ENCODE data around the gene RAB40C.

The RAB40C gene

DNA sequence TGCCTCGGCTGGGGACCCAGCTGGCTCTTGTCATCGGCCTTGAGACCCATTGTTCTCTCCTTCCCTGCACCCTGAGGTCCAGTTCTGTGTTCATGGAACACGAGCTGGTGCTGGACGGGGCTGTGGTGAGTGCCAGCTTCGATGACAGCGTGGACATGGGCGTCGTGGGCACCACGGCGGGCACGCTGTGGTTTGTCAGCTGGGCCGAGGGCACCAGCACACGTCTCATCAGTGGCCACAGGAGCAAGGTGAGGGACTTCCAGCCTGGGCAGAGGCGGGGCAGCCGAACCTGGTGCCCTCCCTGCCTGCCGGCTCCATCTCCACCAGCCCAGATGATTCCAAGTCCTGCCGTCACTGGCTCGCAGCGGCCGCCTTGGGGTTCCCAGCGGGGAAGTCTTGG is 72.7 kb downstream of the RAB40C start:
- Histone ChIP-seq H3K4me3 (replicated peaks; ENCODE audit: insufficient read depth, low read length) (no peak overlapping the region), H3K27ac (replicated peaks) (no peak overlapping the region), H3K27me3 (ENCODE audit: insufficient read depth, poor library complexity, severe bottlenecking) (no peaks in the 10 kb centered on the region)
- no peak for DNase-seq (ENCODE audit: low read depth in 1 of 2, low spot score in 1 of 2)
- TF ChIP-seq POLR2AphosphoS5 (IDR thresholded peaks at IDR 0.05; ENCODE audit: low read depth), result no peak
- TF ChIP-seq, protein P1, sequence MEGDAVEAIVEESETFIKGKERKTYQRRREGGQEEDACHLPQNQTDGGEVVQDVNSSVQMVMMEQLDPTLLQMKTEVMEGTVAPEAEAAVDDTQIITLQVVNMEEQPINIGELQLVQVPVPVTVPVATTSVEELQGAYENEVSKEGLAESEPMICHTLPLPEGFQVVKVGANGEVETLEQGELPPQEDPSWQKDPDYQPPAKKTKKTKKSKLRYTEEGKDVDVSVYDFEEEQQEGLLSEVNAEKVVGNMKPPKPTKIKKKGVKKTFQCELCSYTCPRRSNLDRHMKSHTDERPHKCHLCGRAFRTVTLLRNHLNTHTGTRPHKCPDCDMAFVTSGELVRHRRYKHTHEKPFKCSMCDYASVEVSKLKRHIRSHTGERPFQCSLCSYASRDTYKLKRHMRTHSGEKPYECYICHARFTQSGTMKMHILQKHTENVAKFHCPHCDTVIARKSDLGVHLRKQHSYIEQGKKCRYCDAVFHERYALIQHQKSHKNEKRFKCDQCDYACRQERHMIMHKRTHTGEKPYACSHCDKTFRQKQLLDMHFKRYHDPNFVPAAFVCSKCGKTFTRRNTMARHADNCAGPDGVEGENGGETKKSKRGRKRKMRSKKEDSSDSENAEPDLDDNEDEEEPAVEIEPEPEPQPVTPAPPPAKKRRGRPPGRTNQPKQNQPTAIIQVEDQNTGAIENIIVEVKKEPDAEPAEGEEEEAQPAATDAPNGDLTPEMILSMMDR (IDR thresholded peaks at IDR 0.05; ENCODE audit: insufficient read depth, low read length), result no peak
- TF ChIP-seq GABPA (IDR thresholded peaks at IDR 0.05; ENCODE audit: low read depth), result no peak
- TF ChIP-seq, protein P2, sequence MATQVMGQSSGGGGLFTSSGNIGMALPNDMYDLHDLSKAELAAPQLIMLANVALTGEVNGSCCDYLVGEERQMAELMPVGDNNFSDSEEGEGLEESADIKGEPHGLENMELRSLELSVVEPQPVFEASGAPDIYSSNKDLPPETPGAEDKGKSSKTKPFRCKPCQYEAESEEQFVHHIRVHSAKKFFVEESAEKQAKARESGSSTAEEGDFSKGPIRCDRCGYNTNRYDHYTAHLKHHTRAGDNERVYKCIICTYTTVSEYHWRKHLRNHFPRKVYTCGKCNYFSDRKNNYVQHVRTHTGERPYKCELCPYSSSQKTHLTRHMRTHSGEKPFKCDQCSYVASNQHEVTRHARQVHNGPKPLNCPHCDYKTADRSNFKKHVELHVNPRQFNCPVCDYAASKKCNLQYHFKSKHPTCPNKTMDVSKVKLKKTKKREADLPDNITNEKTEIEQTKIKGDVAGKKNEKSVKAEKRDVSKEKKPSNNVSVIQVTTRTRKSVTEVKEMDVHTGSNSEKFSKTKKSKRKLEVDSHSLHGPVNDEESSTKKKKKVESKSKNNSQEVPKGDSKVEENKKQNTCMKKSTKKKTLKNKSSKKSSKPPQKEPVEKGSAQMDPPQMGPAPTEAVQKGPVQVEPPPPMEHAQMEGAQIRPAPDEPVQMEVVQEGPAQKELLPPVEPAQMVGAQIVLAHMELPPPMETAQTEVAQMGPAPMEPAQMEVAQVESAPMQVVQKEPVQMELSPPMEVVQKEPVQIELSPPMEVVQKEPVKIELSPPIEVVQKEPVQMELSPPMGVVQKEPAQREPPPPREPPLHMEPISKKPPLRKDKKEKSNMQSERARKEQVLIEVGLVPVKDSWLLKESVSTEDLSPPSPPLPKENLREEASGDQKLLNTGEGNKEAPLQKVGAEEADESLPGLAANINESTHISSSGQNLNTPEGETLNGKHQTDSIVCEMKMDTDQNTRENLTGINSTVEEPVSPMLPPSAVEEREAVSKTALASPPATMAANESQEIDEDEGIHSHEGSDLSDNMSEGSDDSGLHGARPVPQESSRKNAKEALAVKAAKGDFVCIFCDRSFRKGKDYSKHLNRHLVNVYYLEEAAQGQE (IDR thresholded peaks at IDR 0.05; ENCODE audit: insufficient replicate concordance, low read depth), result no peak
- no peak for TF ChIP-seq SPI1 (IDR thresholded peaks at IDR 0.05; ENCODE audit: borderline replicate concordance, low read depth)

DNA sequence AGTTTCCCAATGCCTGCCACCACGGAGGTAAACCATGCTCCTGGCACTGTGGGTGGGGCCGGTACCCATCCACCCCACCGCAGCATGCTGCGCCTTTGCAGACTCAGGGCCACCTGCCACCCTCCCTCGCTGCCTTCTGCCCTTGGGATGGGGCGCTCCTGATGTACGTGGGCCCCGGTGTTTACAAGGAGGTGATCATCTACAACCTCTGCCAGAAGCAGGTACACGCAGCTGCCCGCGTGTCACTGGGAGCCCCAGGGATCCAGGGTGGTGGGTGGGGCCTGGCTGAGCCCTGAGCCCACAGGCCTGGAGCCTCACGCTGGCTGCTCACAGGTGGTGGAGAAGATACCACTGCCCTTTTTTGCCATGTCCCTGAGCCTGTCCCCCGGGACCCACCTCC is 76.7 kb downstream of the RAB40C start:
- DNase-seq (ENCODE audit: low read depth in 1 of 2, low spot score in 1 of 2), result no peak
- Histone ChIP-seq H3K27ac (replicated peaks) (no peak overlapping the region), H3K27me3 (ENCODE audit: insufficient read depth, poor library complexity, severe bottlenecking) (no peaks in the 10 kb centered on the region), H3K4me3 (replicated peaks; ENCODE audit: insufficient read depth, low read length) (no peak overlapping the region)
- TF ChIP-seq POLR2AphosphoS5 (IDR thresholded peaks at IDR 0.05; ENCODE audit: low read depth) (no peak), SPI1 (IDR thresholded peaks at IDR 0.05; ENCODE audit: borderline replicate concordance, low read depth) (no peak), GABPA (IDR thresholded peaks at IDR 0.05; ENCODE audit: low read depth) (no peak)
- TF ChIP-seq, protein P1 (IDR thresholded peaks at IDR 0.05; ENCODE audit: insufficient read depth, low read length), result no peak
- TF ChIP-seq, protein P2 (IDR thresholded peaks at IDR 0.05; ENCODE audit: insufficient replicate concordance, low read depth), result no peak

DNA sequence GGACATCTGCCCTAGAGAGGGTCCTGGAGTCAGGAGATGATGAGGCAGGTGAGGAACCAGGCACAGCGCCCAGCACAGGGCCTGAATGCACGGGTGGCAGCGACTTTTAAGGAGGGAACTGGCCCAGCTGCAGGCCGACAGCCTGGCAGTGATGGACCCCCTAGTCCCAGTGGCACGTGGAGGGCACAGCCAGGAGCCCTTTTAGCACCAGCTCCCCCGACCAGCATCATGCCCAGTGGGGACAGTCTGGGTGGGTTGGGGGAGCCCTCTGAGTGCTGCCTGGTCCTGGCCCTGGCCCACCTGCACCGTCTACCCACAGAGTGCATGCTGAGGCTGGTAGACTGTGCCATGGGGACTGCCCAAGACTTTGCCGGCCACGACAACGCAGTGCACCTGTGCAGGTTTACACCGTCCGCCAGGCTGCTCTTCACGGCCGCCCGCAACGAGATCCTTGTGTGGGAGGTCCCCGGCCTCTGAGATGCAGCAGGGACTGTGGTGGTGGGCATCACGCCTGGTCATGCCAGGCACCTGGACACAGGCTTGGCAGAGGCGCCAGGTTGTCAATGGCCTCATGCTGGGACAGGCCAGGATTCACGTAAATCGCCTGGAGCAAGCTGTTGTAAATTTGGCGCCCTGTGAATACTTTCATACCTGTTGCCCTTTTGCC is 77.4 kb downstream of the RAB40C start:
- Histone ChIP-seq H3K27me3 (ENCODE audit: insufficient read depth, poor library complexity, severe bottlenecking) (no peaks in the 10 kb centered on the region), H3K27ac (replicated peaks) (0 out of 2 replicates have a peak overlapping the region, but pooled peaks have one; percentile 3), H3K4me3 (replicated peaks; ENCODE audit: insufficient read depth, low read length) (no peak overlapping the region)
- DNase-seq (ENCODE audit: low read depth in 1 of 2, low spot score in 1 of 2), result no peak
- TF ChIP-seq POLR2AphosphoS5 (IDR thresholded peaks at IDR 0.05; ENCODE audit: low read depth), result no peak
- TF ChIP-seq GABPA (IDR thresholded peaks at IDR 0.05; ENCODE audit: low read depth), result no peak
- no peak for TF ChIP-seq SPI1 (IDR thresholded peaks at IDR 0.05; ENCODE audit: borderline replicate concordance, low read depth)
- TF ChIP-seq, protein P2 (IDR thresholded peaks at IDR 0.05; ENCODE audit: insufficient replicate concordance, low read depth), result no peak
- TF ChIP-seq, protein P1 (IDR thresholded peaks at IDR 0.05; ENCODE audit: insufficient read depth, low read length), result no peak

Data from HL-60 (cell line).